ENCODE measurements around the gene HMGCS1.
"Not testable (repeated sequence)": the region's sequence is repeated elsewhere in the genome, so short reads cannot be mapped to it uniquely, and the experiment has no call there.

DNA sequence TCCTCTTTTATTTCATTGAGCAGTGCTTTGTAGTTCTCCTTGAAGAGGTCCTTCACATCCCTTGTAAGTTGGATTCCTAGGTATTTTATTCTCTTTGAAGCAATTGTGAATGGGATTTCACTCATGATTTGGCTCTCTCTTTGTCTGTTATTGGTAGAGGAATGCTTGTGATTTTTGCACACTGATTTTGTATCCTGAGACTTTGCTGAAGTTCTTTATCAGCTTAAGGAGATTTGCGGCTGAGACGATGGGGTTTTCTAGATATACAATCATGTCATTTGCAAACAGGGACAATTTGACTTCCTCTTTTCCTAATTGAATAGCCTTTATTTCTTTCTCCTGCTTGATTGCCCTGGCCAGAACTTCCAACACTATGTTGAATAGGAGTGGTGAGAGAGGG lies 50.9 kb downstream of the HMGCS1 start:
- not testable (repeated sequence) for TF ChIP-seq ZKSCAN8 (CRISPR knock-in tag; IDR thresholded peaks at IDR 0.05); ZFX (CRISPR knock-in tag; IDR thresholded peaks at IDR 0.05); MTA3 (IDR thresholded peaks at IDR 0.05; ENCODE audit: borderline replicate concordance)
- TF ChIP-seq, protein P1, sequence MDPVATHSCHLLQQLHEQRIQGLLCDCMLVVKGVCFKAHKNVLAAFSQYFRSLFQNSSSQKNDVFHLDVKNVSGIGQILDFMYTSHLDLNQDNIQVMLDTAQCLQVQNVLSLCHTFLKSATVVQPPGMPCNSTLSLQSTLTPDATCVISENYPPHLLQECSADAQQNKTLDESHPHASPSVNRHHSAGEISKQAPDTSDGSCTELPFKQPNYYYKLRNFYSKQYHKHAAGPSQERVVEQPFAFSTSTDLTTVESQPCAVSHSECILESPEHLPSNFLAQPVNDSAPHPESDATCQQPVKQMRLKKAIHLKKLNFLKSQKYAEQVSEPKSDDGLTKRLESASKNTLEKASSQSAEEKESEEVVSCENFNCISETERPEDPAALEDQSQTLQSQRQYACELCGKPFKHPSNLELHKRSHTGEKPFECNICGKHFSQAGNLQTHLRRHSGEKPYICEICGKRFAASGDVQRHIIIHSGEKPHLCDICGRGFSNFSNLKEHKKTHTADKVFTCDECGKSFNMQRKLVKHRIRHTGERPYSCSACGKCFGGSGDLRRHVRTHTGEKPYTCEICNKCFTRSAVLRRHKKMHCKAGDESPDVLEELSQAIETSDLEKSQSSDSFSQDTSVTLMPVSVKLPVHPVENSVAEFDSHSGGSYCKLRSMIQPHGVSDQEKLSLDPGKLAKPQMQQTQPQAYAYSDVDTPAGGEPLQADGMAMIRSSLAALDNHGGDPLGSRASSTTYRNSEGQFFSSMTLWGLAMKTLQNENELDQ (CRISPR knock-in tag; IDR thresholded peaks at IDR 0.05; ENCODE audit: borderline replicate concordance), result not testable (repeated sequence)
